GM12878 (cell line): Measurements from ENCODE around the gene SSBP3. TPM values are rescaled to one million over a fixed set of nuclear protein-coding genes. Genes with fewer than 3 reads are reported as not detected.

Source experiments
- ASH2L ChIP-seq: fragments of 300-600, 200-600 bp; sonication (generic); IDR thresholded peaks from 2 replicates; pipeline ENCODE4 v1.6.1; 2017; ENCODE audit warnings: low read depth, mild to moderate bottlenecking, borderline replicate concordance
- CEBPZ ChIP-seq: fragments of 150-350 bp; IDR thresholded peaks from 2 replicates; pipeline ENCODE4 v1.6.1; 2016; ENCODE audit warnings: low read depth, low read length
- CHD1 ChIP-seq: IDR thresholded peaks from 2 replicates; pipeline ENCODE4 v1.6.1; 2012; ENCODE audit warnings: low read depth, low read length, improper control_type of control experiment
- CHD2 ChIP-seq: IDR thresholded peaks from 2 replicates; pipeline ENCODE4 v1.6.1; 2011; ENCODE audit warnings: low read depth, low read length, improper control_type of control experiment, borderline replicate concordance
- JUND ChIP-seq: IDR thresholded peaks from 2 replicates; pipeline ENCODE4 v1.6.1; 2012; ENCODE audit warnings: low read depth, mild to moderate bottlenecking, low read length, improper control_type of control experiment, moderate library complexity
- PRDM15 ChIP-seq: fragments of 450-650 bp; formaldehyde crosslinking; IDR thresholded peaks from 2 replicates; pipeline ENCODE4 v1.4.0; 2020; ENCODE audit warnings: mild to moderate bottlenecking, moderate library complexity
- TCF7 ChIP-seq: IDR thresholded peaks from 2 replicates; pipeline ENCODE4 v1.6.1; 2014; ENCODE audit warnings: antibody characterized with exemption, borderline replicate concordance
- polyA plus RNA-seq, 11 experiments: library from polyadenylated mRNA; depleted of rRNA in 4 of 11; unstranded in 6 of 11; stranded (reverse) in 5 of 11; fragments of >200 nt; fragmentation: Nextera tagmentation in 4 of 11; fragmentation: Illumina TruSeq in 1 of 11; extraction: Ambion mirVana in 4 of 11; extraction: Trizol in 1 of 11; gene quantifications; 1 replicate in 1 of 11; 2 replicates in 10 of 11; pipeline versions ENCODE4 v1.2.1 to v1.2.3, GENCODE V29; 2011 to 2016; ENCODE audit warnings: inconsistent platforms in 2 of 11, missing spikeins in 2 of 11, low read depth in 1 of 11
- total RNA-seq, 4 experiments: library from RNA; depleted of rRNA in 3 of 4; stranded (reverse); fragments of >200 nt in 3 of 4; fragmentation: Illumina TruSeq in 1 of 4; extraction: Trizol in 1 of 4; gene quantifications; 2 replicates each; pipeline versions ENCODE4 v1.2.1 to v1.2.3, GENCODE V29; 2013 to 2021

SSBP3 gene
- total and polyA plus RNA-seq, 10 of the 15 experiments (the other 5 are each of a cell fraction or from before 2014, with no cell fraction given), result 4.1 to 51.7 (median 17.1) TPM

- TF ChIP-seq CEBPZ (no peak), ASH2L (no peak), CHD2 (no peak), JUND (no peak), PRDM15 (CRISPR knock-in tag) (no peak), CHD1 (no peak), TCF7 (no peak)
Measured at GRCh38 chr1:54237586-54237985, 168.6 kb downstream of the SSBP3 start (continued).
